Endothelial cell (in vitro differentiated cells): Measurements from ENCODE around the gene PHF2. TPM values are rescaled to one million over a fixed set of nuclear protein-coding genes. Genes with fewer than 3 reads are reported as not detected.

Experiments used
- DNase-seq: peaks from one replicate; pipeline ENCODE4 v3.0.0; 2021; ENCODE audit warnings: low spot score
- H3K27ac Mint-ChIP-seq: one replicate; pipeline ENCODE4 v1.8.0; 2021; ENCODE audit warnings: mixed read lengths, inconsistent platforms; ENCODE audit not compliant: unreplicated experiment
- H3K27me3 Mint-ChIP-seq: one replicate; pipeline ENCODE4 v1.8.0; 2021; ENCODE audit warnings: mild to moderate bottlenecking, moderate library complexity, mixed read lengths, inconsistent platforms; ENCODE audit not compliant: unreplicated experiment
- H3K36me3 Mint-ChIP-seq: one replicate; pipeline ENCODE4 v1.8.0; 2021; ENCODE audit warnings: mild to moderate bottlenecking, low read depth, mixed read lengths, inconsistent platforms; ENCODE audit not compliant: unreplicated experiment
- H3K4me1 Mint-ChIP-seq: one replicate; pipeline ENCODE4 v1.8.0; 2021; ENCODE audit warnings: mild to moderate bottlenecking, mixed read lengths, inconsistent platforms; ENCODE audit not compliant: unreplicated experiment
- H3K4me3 Mint-ChIP-seq: one replicate; pipeline ENCODE4 v1.8.0; 2021; ENCODE audit warnings: mild to moderate bottlenecking, mixed read lengths, inconsistent platforms; ENCODE audit not compliant: unreplicated experiment
- H3K9me3 Mint-ChIP-seq: one replicate; pipeline ENCODE4 v1.8.0; 2021; ENCODE audit warnings: mixed read lengths, inconsistent platforms; ENCODE audit not compliant: unreplicated experiment
- total RNA-seq: library from RNA; stranded (reverse); fragmentation: NEBNext Ultra II Directional; extraction: Animal tissue kit (Norgen Biotek cat#: 25700); gene quantifications from one replicate; pipeline ENCODE4 v1.2.1, GENCODE V29; 2021; ENCODE audit not compliant: unreplicated experiment
- TF ChIP-seq, protein P1 (sequence below): fragments of 200-600 bp; sonication (generic); IDR thresholded peaks from one replicate; pipeline ENCODE4 v1.5.0; 2021; ENCODE audit warnings: antibody characterized with exemption; ENCODE audit not compliant: unreplicated experiment

PHF2 gene
- total RNA-seq, 1 donor from 2014 or later: 20.9 TPM

DNA sequence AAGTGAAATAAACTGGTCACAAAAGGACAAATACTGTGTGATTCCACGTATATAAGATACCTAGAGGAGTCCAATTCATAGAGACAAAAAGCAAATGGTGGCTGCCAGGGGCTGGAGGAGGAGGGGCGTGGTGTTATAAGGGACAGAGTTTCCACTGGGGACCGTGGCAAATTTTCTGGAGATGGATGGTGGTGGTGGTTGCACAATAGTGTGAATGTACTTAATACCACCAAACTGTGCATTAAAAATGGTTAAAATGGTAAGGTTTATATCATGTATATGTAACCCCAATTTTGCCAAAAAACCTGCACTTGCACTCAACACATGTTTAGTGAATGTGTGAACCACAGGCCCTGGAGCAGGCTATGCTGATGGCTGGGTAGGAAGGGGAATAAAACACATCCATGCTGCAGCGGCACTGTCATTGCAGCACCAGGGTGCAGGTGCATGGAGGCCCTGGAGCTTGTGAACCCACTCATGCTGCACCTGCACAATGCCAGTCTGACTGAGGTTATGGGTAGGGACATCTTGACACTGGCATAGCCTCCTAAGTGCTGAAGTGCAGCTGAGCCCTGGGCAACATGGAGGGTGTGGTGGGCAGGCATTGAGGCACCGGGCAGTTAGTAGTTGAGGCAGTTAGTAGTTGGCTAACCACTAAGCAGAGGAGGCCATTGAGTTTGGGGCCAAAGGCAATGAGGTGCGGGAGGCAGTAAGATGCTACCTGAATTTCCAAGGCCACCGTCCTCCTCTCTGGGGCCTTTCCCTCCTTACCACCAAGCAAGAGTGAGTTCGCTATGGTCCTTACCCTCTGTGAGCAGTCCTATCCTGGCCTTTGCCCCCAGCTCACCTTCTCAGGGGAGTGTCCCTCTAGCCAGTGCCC is 3.5 kb upstream of the PHF2 start:
- Mint-ChIP-seq H3K27me3 (peaks cover 9% of the 10 kb centered on the region), H3K4me3 (no peak overlapping the region), H3K9me3 (no peaks in the 10 kb centered on the region), H3K4me1 (peaks cover 9% of the 10 kb centered on the region), H3K36me3 (peaks cover 18% of the 10 kb centered on the region), H3K27ac (no peak overlapping the region)
- no peak for DNase-seq
- TF ChIP-seq, protein P1, sequence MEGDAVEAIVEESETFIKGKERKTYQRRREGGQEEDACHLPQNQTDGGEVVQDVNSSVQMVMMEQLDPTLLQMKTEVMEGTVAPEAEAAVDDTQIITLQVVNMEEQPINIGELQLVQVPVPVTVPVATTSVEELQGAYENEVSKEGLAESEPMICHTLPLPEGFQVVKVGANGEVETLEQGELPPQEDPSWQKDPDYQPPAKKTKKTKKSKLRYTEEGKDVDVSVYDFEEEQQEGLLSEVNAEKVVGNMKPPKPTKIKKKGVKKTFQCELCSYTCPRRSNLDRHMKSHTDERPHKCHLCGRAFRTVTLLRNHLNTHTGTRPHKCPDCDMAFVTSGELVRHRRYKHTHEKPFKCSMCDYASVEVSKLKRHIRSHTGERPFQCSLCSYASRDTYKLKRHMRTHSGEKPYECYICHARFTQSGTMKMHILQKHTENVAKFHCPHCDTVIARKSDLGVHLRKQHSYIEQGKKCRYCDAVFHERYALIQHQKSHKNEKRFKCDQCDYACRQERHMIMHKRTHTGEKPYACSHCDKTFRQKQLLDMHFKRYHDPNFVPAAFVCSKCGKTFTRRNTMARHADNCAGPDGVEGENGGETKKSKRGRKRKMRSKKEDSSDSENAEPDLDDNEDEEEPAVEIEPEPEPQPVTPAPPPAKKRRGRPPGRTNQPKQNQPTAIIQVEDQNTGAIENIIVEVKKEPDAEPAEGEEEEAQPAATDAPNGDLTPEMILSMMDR: no peak

DNA sequence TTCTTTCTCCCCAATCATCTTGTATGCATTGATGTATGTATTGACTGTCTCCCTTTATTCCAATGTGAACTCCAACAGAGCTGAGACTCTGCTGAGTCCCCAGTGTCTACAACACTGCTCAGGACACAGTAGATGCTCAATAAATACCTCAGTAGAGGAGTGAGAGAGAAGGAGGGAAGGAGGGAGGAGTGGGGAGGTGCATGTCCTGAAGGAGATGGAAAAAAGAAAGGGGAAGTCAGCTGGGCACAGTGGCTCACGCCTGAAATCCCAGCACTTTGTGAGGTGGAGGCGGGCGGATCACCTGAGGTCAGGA is 2.9 kb upstream of the PHF2 start:
- H3K27ac Mint-ChIP-seq: no peak overlapping the region
- peaks cover 9% of the 10 kb centered on the region for H3K27me3 Mint-ChIP-seq
- DNase-seq: no peak
- peaks cover 18% of the 10 kb centered on the region for H3K36me3 Mint-ChIP-seq
- no peaks in the 10 kb centered on the region for H3K9me3 Mint-ChIP-seq
- H3K4me1 Mint-ChIP-seq: peaks cover 11% of the 10 kb centered on the region
- no peak overlapping the region for H3K4me3 Mint-ChIP-seq
- TF ChIP-seq, protein P1: no peak

DNA sequence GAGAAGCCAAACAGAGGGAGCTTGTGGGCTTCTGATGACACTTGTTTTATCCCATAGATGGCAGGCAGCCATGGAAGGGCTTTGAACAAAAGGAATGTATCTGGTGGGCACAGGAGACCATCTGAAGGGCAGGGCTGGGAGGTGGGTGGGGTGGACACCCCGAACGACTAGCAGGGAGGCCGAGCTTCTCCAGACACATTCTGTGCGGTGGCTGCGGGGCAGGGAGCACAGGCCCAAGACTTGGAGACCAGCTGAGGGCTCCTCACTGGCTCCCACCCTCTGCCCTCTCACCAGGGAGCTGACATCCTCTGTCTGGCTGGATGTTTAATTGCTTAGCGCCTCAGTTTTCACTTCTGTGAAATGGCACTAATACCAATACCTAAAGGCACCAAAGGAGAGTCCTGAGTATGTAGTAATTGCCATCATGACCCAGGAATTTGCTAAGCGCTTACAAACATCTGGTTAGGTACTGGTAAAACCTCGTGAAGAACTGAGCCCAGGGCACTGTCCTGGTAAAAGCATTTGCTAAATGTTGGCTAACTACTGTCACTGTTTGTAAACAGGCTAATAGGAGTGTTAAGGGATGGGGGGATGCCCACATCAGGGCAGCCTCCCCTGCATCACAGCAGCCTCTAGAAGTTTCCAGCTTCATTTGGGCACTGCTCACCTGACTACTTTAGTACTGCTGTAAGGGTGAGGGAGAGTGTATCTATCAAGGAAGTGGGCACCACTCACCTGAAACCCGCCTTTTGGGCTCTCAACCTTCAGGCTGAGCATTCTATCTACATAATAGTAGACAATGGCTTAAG is 2.1 kb upstream of the PHF2 start:
- Mint-ChIP-seq H3K27me3 (peaks cover 14% of the 10 kb centered on the region), H3K27ac (no peak overlapping the region), H3K9me3 (no peaks in the 10 kb centered on the region), H3K4me3 (no peak overlapping the region), H3K36me3 (peaks cover 18% of the 10 kb centered on the region), H3K4me1 (peaks cover 13% of the 10 kb centered on the region)
- DNase-seq: no peak
- TF ChIP-seq, protein P1: no peak

DNA sequence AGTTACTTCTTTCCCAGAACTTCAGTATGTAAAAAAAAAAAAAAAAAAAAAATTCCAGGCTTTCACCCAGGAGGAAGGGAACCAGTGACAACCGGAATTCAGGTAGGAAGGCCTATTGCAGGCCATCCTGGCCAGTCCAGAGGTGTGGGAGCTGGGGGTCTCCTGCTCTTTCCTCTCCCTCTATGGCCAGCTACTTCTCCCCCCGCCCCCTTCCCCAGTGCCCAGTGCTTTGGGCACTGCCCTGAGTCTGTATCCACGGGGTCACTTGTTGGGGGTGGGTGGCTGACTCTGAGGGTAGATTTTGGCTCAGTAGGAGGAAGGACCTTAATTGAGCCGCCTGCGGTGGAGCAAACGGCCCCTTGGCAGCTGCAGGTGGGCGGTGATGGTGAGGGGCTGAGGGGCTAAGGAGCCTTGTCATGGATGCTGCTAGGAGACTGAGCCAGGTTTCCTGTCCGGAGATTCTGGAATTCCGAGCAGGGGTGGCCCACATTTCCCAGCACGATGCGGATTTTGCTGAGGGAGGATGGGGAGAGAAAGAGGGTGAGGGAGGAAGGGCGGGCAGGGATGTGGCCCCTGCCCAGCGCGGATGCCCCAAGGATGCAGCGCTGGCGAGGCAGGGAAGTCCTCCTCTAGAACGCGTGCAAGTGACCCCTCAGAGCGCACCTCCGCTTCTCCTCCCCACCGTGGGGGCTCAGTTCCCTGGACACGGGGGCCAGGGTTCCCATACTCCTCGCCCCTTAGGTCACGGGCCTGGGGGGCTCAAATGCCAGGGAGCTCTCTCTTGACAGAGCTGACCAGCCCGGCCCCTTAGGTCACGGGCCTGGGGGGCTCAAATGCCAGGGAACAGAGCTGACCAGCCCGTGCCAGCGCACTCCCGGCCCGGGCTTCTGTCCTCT is 1.2 kb upstream of the PHF2 start:
- no peak for DNase-seq
- TF ChIP-seq, protein P1: no peak
- Mint-ChIP-seq H3K4me3 (peak overlapping the region; percentile 94), H3K9me3 (no peaks in the 10 kb centered on the region), H3K27ac (peak overlapping the region; percentile 74), H3K27me3 (peaks cover 15% of the 10 kb centered on the region), H3K4me1 (peaks cover 16% of the 10 kb centered on the region), H3K36me3 (peaks cover 18% of the 10 kb centered on the region)
